ENCODE results near the gene CACNA1S. TPM values are rescaled to one million over a fixed set of nuclear protein-coding genes. Genes with fewer than 3 reads are reported as not detected.

The CACNA1S gene
- polyA plus RNA-seq, 1 donor: 66.3 TPM

DNA sequence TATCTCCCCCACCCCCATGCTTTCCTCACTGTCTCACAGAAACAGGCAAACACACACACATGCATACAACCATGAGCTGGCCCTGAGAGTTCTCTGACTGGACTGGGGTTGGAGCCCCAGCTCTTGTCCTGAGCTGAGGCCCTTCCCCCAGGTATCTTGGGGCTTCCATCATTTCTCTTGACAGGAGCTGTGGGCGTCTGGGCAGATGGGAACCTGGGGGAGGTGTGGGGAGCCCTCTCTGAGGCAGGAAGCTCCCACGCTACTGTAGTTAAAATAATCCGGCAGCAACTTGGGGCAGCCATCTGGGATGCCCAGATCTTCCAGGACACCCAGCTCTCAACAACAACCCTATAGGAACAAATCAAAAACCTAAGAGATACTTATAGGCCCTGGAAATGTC is 86.0 kb downstream of the CACNA1S start:
- no peak for DNase-seq

DNA sequence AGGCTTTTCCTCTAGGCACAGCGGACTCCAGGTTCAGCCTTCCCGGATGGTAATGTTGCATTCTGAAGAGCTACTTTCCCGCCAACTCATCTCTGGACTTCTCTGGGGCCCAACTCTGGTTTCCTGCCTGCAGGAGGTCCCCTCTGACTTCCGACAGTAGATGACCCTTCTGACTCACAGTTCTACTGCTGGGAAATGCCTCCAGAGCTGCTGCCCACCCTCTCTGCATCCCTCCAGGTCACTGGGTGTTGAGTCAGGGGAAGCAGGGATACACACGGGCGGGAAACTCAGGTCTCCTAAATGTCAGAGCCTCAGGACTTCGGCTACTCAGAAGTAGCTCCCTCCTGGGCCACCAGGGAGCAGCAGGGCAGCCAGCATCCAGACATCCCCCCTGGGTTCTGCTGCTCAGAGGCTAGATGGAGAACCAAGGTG is 86.6 kb downstream of the CACNA1S start:
- DNase-seq: no peak

- DNase-seq: no peak
Observed at GRCh38 chr1:201024625-201024998, 87.6 kb downstream of the CACNA1S start.

GRCh38 chr1:201023920-201024624 is 88.2 kb downstream of the CACNA1S start:
- no peak for DNase-seq

- DNase-seq: peak; percentile 72
Observed at GRCh38 chr1:201023517-201023902, 88.7 kb downstream of the CACNA1S start, which contains the start of gene KIF21B. KIF21B (minus strand) TSS chr1:201023714; CDS start chr1:201023383, 331 bp downstream.

- no peak for DNase-seq
Observed at GRCh38 chr1:201022820-201023516, 89.3 kb downstream of the CACNA1S start.

DNA sequence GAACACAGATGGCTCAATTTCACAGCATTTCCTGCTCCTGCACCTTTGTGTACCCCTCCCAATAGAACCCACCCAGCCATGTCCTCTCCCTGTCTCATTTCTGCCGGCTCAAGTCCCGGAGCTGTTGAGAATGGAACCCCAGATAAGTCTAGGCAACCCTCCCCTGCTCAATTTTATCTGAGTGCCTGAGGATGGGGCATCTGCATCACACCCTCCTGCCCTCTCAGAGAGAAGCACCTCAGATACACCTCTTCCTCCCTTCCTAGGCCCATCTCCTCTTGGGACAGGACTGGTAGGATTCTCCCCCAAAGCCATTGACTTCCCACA is 89.8 kb downstream of the CACNA1S start:
- no peak for DNase-seq

- DNase-seq: no peak
Observed at GRCh38 chr1:201021630-201022492, 90.4 kb downstream of the CACNA1S start.

GRCh38 chr1:201020721-201021629 is 91.3 kb downstream of the CACNA1S start:
- DNase-seq: no peak

DNA sequence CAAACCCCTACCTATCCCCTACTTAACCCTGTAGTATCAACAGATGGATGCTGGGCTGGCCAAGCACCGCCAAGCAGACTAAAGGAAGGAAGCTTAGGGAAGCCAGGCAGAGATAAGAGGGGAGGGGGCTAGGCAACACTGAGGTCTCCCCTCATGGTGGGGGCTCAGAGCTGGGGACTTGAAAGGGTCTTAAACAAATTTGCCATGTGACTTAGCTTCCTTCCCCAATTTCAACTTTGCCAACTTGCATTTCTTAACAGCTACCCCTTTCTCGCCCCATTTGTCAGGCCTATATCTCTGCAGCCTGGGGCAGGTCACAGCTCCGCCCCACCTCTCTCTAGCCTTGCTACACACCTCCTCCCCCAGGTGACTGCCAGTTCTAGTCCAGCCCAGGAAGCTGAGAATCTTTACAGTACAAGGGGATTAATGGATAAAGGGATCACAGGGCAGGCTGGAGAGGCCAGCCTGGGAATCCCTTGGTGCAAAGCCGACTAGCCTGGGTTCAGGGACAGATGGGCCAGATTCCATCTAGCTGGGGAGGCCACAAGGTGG is 92.1 kb downstream of the CACNA1S start:
- no peak for DNase-seq

DNA sequence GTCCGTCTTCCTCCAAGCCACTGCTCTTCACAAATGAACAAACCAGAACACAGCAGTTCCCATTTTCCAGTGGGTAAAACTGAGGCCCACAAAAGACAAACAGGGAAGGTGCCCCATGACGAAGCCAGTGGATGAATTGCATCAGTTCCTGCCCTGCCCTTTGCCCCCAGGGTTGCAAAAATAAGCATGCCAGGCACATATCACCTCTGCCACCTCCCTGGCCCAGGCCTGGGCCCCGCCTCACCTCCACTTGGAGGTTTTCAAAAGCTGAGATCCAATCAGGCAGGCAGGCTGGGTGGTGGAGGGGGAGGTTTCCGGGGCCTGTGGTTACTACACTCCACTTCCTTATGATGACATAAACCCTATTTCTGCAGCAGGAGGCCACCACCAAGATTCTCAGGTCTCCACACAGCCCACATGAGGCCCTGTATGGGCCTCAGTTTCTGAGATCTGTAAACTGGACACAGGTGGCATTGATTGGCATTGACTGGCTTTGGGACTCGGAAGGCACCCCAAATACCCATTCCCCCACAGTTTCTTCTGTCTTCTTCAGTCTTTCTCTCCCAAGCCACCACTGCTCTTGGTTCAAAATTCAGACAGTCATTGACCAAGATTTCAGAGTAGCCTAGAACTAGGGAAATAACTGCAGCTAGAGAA is 92.8 kb downstream of the CACNA1S start:
- no peak for DNase-seq

DNA sequence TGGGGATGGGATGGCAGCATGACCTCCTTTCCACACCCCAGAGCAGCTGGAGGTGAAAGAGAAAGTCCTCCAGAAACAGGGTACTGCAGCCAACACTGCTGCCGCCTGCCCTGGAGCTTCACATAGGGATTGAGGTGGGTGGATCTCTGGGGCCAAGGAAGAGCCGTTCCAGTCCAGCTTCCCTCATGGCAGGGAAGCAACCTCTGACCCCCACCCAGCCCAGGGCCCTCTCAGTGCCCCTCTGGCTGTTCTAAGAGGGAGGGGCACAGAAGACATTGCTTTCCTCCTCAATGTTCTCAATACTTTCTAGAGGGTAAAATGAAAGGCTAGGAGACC is 94.4 kb downstream of the CACNA1S start:
- no peak for DNase-seq

DNA sequence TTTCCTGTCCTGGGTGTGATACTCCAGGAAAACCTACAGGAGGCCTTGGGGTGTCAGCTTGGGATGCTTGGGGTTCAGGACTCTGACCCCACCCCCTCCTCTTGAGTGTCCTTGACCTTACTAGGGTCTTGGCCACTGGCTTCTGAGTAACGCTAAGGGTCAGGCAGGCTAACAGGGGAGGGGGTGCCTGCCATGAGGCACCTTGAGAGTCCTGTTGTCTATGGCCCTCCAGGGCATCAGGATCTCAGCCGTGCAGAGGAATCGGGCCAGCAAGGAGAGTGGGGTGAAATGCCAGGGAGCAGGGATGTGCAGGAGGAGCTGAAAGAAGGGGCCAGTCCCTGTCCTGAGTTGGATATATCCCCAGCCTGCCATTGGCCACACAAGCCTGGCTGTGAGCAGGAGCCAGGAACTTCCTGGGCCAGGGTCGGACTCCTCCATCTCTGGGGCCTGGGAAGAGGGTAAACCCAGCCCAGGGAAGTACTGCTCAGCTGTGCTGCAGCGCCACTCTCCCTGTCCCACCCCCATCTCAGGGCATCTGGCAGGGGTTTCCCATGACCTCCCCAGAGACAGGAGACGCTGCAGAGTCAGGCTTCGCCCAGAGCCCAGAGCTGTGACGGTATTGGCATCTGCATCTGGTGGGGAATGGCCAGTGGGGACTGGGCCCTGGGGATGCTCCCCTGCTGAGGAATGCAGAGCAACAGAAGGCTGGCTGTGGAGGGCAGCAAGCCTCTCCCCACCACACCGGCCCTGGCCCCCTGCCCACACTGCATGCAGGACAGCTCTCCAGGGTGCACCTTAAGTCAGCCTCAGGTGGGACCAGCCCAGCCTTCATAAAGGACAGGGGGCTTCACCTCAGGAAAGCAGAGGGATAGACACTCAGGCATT is 95.0 kb downstream of the CACNA1S start:
- DNase-seq: no peak

GRCh38 chr1:201016211-201016651 is 96.0 kb downstream of the CACNA1S start:
- no peak for DNase-seq

DNA sequence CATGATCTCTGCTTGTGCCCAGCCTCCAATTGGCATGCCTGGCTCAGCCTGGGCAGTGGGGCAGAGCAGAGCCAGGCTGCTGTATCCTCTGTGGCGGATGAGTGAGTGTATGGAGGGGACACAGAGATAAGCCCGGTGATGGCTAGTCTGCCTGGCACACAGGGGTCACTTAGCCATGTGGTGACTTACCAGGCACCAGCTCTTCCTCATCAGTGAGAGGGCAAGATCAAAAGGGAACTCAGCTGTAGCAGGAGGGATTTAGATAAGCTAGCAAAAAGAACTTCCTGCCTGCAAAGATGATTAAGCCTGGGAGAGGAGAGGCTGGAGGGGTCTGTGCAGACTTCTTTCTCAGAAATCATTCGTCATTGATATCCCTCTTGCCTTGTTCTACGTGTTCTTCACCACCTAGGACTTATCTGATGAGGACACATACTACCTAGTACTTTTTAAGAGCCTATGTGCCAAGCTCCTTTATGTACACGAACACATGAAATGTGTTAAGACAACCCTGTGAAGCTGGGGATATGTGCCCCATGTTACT is 96.6 kb downstream of the CACNA1S start:
- DNase-seq: no peak

DNA sequence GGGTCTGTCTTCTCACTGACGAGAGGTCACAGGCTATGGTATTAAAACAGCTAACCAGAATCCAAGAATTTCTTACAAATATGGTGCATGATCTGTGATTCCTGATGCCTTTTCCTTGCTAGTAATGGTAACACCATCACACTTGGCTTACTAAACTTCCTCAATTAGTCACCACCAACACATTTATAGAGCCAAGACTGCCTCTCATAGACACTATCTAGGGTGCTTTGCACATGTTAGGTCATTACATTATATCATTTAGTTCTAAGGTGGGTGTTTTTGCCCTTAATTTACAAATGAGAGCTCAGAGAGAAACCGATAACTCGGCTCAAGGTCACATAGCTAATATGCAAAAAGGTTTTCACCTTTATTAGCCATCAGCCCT is 97.4 kb downstream of the CACNA1S start:
- DNase-seq: no peak

- no peak for DNase-seq
Observed at GRCh38 chr1:201013991-201014815, 98.0 kb downstream of the CACNA1S start.

GRCh38 chr1:201013031-201013485 is 99.2 kb downstream of the CACNA1S start:
- DNase-seq: no peak

- no peak for DNase-seq
Observed at GRCh38 chr1:201011616-201012015, 100.6 kb downstream of the CACNA1S start.
